ENCODE data around the gene CTTNBP2.

GRCh38 chr7:117818232-117818631 lies 55.0 kb downstream of the CTTNBP2 start:
- TF ChIP-seq CTCF (IDR thresholded peaks at IDR 0.05; ENCODE audit: poor library complexity, severe bottlenecking) = no peak
- no peak for TF ChIP-seq EP300 (conservative IDR thresholded peaks at IDR 0.05; ENCODE audit: poor library complexity, severe bottlenecking)
- TF ChIP-seq TAF1 (IDR thresholded peaks at IDR 0.05; ENCODE audit: low read depth) = no peak
- no peak for TF ChIP-seq EZH2 (IDR thresholded peaks at IDR 0.05; ENCODE audit: borderline replicate concordance, insufficient read depth, low read length, poor library complexity, severe bottlenecking)
- TF ChIP-seq REST (IDR thresholded peaks at IDR 0.05; ENCODE audit: borderline replicate concordance) = no peak
- no peak for TF ChIP-seq MXI1 (conservative IDR thresholded peaks at IDR 0.05; ENCODE audit: poor library complexity, severe bottlenecking)
- no peak for TF ChIP-seq SMC3 (conservative IDR thresholded peaks at IDR 0.05; ENCODE audit: poor library complexity)
